IMR-90 (cell line): ENCODE data around the gene APEX1. TPM values are rescaled to one million over a fixed set of nuclear protein-coding genes. Genes with fewer than 3 reads are reported as not detected.

Experiments used
- ATAC-seq: fragments of 200-7000 bp; cut with Tn5 transposase; 2 replicates; pipeline ENCODE4 v1.9.1; 2020; ENCODE audit warnings: low read depth, mild to moderate bottlenecking, moderate library complexity
- BruUV-seq: library from RNA; stranded (reverse); fragments of 400-500 nt; replicated peaks from 2 replicates; lab custom pipeline; 2021; lab: Mats Ljungman, UMichigan
- CTCF ChIA-PET: fragments of 300-600 bp; formaldehyde crosslinking; extraction: SDS; loops from one replicate; lab custom pipeline; 2021; ENCODE audit warnings: antibody characterized with exemption; lab: Yijun Ruan, JAX
- POLR2A ChIA-PET: fragments of 300-600 bp; sonication (Branson Sonifier 250); formaldehyde crosslinking; loops from one replicate; lab custom pipeline; 2022; ENCODE audit warnings: antibody characterized with exemption; ENCODE audit not compliant: unreplicated experiment; lab: Charles Lee
- DNase-seq: peaks from one replicate; pipeline ENCODE4 v3.0.0; 2013
- H2AFZ ChIP-seq: replicated peaks from 2 replicates; pipeline ENCODE3; 2013; ENCODE audit warnings: low read length, mild to moderate bottlenecking; ENCODE audit not compliant: poor library complexity
- H2AK5ac ChIP-seq: 2 replicates; pipeline ENCODE4 v1.6.1; 2013; ENCODE audit warnings: low read depth, low read length, inconsistent platforms
- H2AK9ac ChIP-seq: replicated peaks from 2 replicates; pipeline ENCODE3; 2013; ENCODE audit warnings: mild to moderate bottlenecking, low read depth, low read length, moderate library complexity; ENCODE audit not compliant: poor library complexity
- H2BK120ac ChIP-seq: 2 replicates; pipeline ENCODE4 v1.6.1; 2013; ENCODE audit warnings: low read depth, low read length, inconsistent platforms
- H2BK15ac ChIP-seq: 3 replicates; pipeline ENCODE4 v1.6.1; 2013; ENCODE audit warnings: low read depth, low read length, inconsistent platforms
- H2BK20ac ChIP-seq: 2 replicates; pipeline ENCODE4 v1.6.1; 2013; ENCODE audit warnings: low read depth, mild to moderate bottlenecking, inconsistent platforms, low read length, moderate library complexity
- H2BK5ac ChIP-seq: 2 replicates; pipeline ENCODE4 v1.6.1; 2013; ENCODE audit warnings: mild to moderate bottlenecking, low read depth, low read length, inconsistent platforms; ENCODE audit not compliant: poor library complexity, severe bottlenecking
- H3K14ac ChIP-seq: replicated peaks from 2 replicates; pipeline ENCODE4 v1.6.1; 2013; ENCODE audit warnings: low read depth, low read length, inconsistent platforms
- H3K18ac ChIP-seq: 2 replicates; pipeline ENCODE4 v1.6.1; 2013; ENCODE audit warnings: low read depth, low read length, control low read depth
- H3K23ac ChIP-seq: 2 replicates; pipeline ENCODE4 v1.6.1; 2013; ENCODE audit warnings: low read depth, low read length, inconsistent platforms
- H3K27ac ChIP-seq: 2 replicates; pipeline ENCODE4 v1.5.1; 2013; ENCODE audit warnings: mild to moderate bottlenecking, control low read depth, low read length; ENCODE audit not compliant: insufficient read depth
- H3K27me3 ChIP-seq: 2 replicates; pipeline ENCODE4 v1.6.1; 2013; ENCODE audit warnings: low read length; ENCODE audit not compliant: control insufficient read depth, insufficient read depth
- H3K36me3 ChIP-seq: 2 replicates; pipeline ENCODE4 v1.6.1; 2013; ENCODE audit warnings: low read length, mixed read lengths; ENCODE audit not compliant: control insufficient read depth, insufficient read depth
- H3K4ac ChIP-seq: 2 replicates; pipeline ENCODE4 v1.6.1; 2013; ENCODE audit warnings: low read depth, low read length, inconsistent platforms
- H3K4me1 ChIP-seq: 2 replicates; pipeline ENCODE4 v1.6.1; 2013; ENCODE audit warnings: low read length, mixed read lengths; ENCODE audit not compliant: control insufficient read depth, insufficient read depth
- H3K4me2 ChIP-seq: 2 replicates; pipeline ENCODE4 v1.6.1; 2013; ENCODE audit warnings: low read depth, mild to moderate bottlenecking, control low read depth, low read length, moderate library complexity
- H3K4me3 ChIP-seq: 2 replicates; pipeline ENCODE4 v1.5.1; 2013; ENCODE audit warnings: low read depth, mild to moderate bottlenecking, control low read depth, low read length, moderate library complexity; ENCODE audit not compliant: insufficient read depth
- H3K56ac ChIP-seq: 2 replicates; pipeline ENCODE4 v1.6.1; 2013; ENCODE audit warnings: low read length, inconsistent platforms; ENCODE audit not compliant: insufficient read depth; ENCODE audit errors: extremely low read depth
- H3K79me1 ChIP-seq, 2 experiments: 2 replicates each; pipeline ENCODE4 v1.6.1; 2013; ENCODE audit warnings: low read length in 2 of 2, inconsistent platforms in 1 of 2, low read depth in 1 of 2
- H3K9ac ChIP-seq: 2 replicates; pipeline ENCODE4 v1.6.1; 2013; ENCODE audit warnings: low read depth, low read length, control low read depth
- H3K9me1 ChIP-seq: 2 replicates; pipeline ENCODE4 v1.6.1; 2013; ENCODE audit warnings: low read length, inconsistent platforms; ENCODE audit not compliant: insufficient read depth
- H3K9me3 ChIP-seq: 2 replicates; pipeline ENCODE4 v1.6.1; 2013; ENCODE audit warnings: low read length; ENCODE audit not compliant: control insufficient read depth, insufficient read depth
- H4K20me1 ChIP-seq: 2 replicates; pipeline ENCODE4 v1.6.1; 2013; ENCODE audit warnings: low read length, inconsistent platforms; ENCODE audit not compliant: insufficient read depth
- H4K5ac ChIP-seq: 2 replicates; pipeline ENCODE4 v1.6.1; 2013; ENCODE audit warnings: mild to moderate bottlenecking, low read depth, low read length, control low read depth
- H4K8ac ChIP-seq, 2 experiments: 2 replicates each; pipeline ENCODE4 v1.6.1; 2013; ENCODE audit warnings: low read depth in 2 of 2, low read length in 2 of 2, control low read depth in 1 of 2, inconsistent platforms in 1 of 2
- H4K91ac ChIP-seq: 2 replicates; pipeline ENCODE4 v1.6.1; 2013; ENCODE audit warnings: low read depth, low read length, inconsistent platforms; ENCODE audit not compliant: insufficient read depth
- BHLHE40 ChIP-seq: fragments of 150-350 bp; IDR thresholded peaks from 2 replicates; pipeline ENCODE4 v1.6.1; 2016; ENCODE audit warnings: mild to moderate bottlenecking, low read depth, low read length
- CEBPB ChIP-seq: IDR thresholded peaks from 2 replicates; pipeline ENCODE4 v1.6.1; 2012; ENCODE audit warnings: low read depth, low read length, improper control_type of control experiment
- CHD1 ChIP-seq: IDR thresholded peaks from 2 replicates; pipeline ENCODE4 v1.6.1; 2012; ENCODE audit warnings: low read depth, low read length, improper control_type of control experiment
- ELK1 ChIP-seq: fragments of 150-350 bp; IDR thresholded peaks from 2 replicates; pipeline ENCODE4 v1.6.1; 2016; ENCODE audit warnings: low read depth, mild to moderate bottlenecking, low read length, moderate library complexity, borderline replicate concordance
- FOS ChIP-seq: fragments of 150-350 bp; IDR thresholded peaks from 2 replicates; pipeline ENCODE4 v1.6.1; 2016; ENCODE audit warnings: low read depth, low read length
- MAZ ChIP-seq: IDR thresholded peaks from 2 replicates; pipeline ENCODE4 v1.6.1; 2012; ENCODE audit warnings: low read depth, mild to moderate bottlenecking, low read length, improper control_type of control experiment, moderate library complexity, borderline replicate concordance
- MXI1 ChIP-seq: IDR thresholded peaks from 2 replicates; pipeline ENCODE4 v1.6.1; 2012; ENCODE audit warnings: low read depth, mild to moderate bottlenecking, low read length, moderate library complexity, borderline replicate concordance
- POLR2A ChIP-seq: IDR thresholded peaks from 2 replicates; pipeline ENCODE4 v1.6.1; 2012; ENCODE audit warnings: mild to moderate bottlenecking, low read depth, low read length
- RAD21 ChIP-seq: IDR thresholded peaks from 2 replicates; pipeline ENCODE4 v1.6.1; 2012; ENCODE audit warnings: low read length, improper control_type of control experiment
- RFX5 ChIP-seq: IDR thresholded peaks from 2 replicates; pipeline ENCODE4 v1.8.0; 2012; ENCODE audit warnings: low read depth, mild to moderate bottlenecking, low read length, moderate library complexity
- USF2 ChIP-seq: fragments of 150-350 bp; IDR thresholded peaks from 2 replicates; pipeline ENCODE4 v1.6.1; 2017; ENCODE audit warnings: mild to moderate bottlenecking, antibody characterized with exemption, low read length, low read depth
- WGBS, 2 experiments: methylation state at CpG; one replicate each; pipeline versions ENCODE4 v1.1.5 to v1.1.7; 2013; ENCODE audit warnings: missing lambda C conversion rate in 2 of 2; ENCODE audit not compliant: insufficient read length in 1 of 2; ENCODE audit errors: extremely low coverage in 2 of 2; 5-methylcytosine and 5-hydroxymethylcytosine counted together
- dilution Hi-C: fragments of 300-500 bp; cut with HindIII; formaldehyde crosslinking; loops from one replicate; pipeline ENCODE4 v1.14.3; 2018; ENCODE audit warnings: low sequenced_read_pairs; ENCODE audit not compliant: unreplicated experiment
- in situ Hi-C: fragments of 300-500 bp; cut with MboI; formaldehyde crosslinking; loops from 3 replicates; pipeline ENCODE4 v1.14.3; 2019; ENCODE audit warnings: low sequenced_read_pairs, inconsistent platforms, mixed read lengths
- intact Hi-C: fragments of 100-400 bp; cut with micrococcal nuclease; formaldehyde crosslinking; loops from 2 replicates; pipeline ENCODE4 v1.10.0; 2022
- polyA plus RNA-seq, 3 experiments: library from polyadenylated mRNA; depleted of rRNA; stranded (reverse); fragments of >200 nt; gene quantifications; 2 replicates each; pipeline ENCODE4 v1.2.3, GENCODE V29; 2012; ENCODE audit warnings: low replicate concordance in 1 of 3
- total RNA-seq: library from RNA; depleted of rRNA; stranded (reverse); fragments of >200 nt; gene quantifications from 2 replicates; pipeline ENCODE4 v1.2.3, GENCODE V29; 2012

APEX1 gene
- total and polyA plus RNA-seq, 2 of the 4 experiments (the other 2 are of a cell fraction), result 125 to 241 TPM

GRCh38 chr14:20412411-20412810, 42.6 kb upstream of the APEX1 start (continued):
- no peak for TF ChIP-seq CHD1

- peak within 1 kb of the TSS; percentile 80 for H2AK9ac ChIP-seq
- H4K20me1 ChIP-seq, result no peaks in the 10 kb centered on the region
- DNase-seq, result peak; percentile 79
- peak within 1 kb of the TSS; percentile 89 for H2BK5ac ChIP-seq
- WGBS, 2 experiments, result 0% methylated on average over 8 of the region's 43 CpGs; no CpG with 5 or more reads in 1 of the 2 experiments
- H3K79me1 ChIP-seq, result peaks cover 4 to 27% of the 10 kb centered on the region in 2 experiments; a peak in 3 of 4 replicates
- H3K4ac ChIP-seq, result peak within 1 kb of the TSS; percentile 87
- peaks cover 6% of the 10 kb centered on the region for H3K4me1 ChIP-seq
- no TSS peak for BruUV-seq
- intact Hi-C loops (loop anchor here (1.0 to 2.0 kb wide), 3 partner anchors 43 to 270 kb away; partner anchors contain the start of gene PARP2), dilution Hi-C loops (no loop called here), in situ Hi-C loops (loop anchor here (5.0 to 10.0 kb wide), 2 partner anchors 199 to 272 kb away; partner anchors contain the start of genes ANG and RNASE4)
- peak within 1 kb of the TSS; percentile 99 for H2AFZ ChIP-seq
- no peaks in the 10 kb centered on the region for H3K9me3 ChIP-seq
- 0 out of 2 replicates have a peak, but pooled peaks cover 1% of the 10 kb centered on the region for H3K27me3 ChIP-seq
- H3K23ac ChIP-seq, result peak within 1 kb of the TSS; percentile 90
- H3K36me3 ChIP-seq, result peaks cover 2% of the 10 kb centered on the region
- H2BK20ac ChIP-seq, result no peak within 1 kb of the TSS; the same call in 1 of the 2 replicates
- H2BK15ac ChIP-seq, result peak within 1 kb of the TSS; percentile 42; the same call in 1 of the 3 replicates
- H4K91ac ChIP-seq, result peak within 1 kb of the TSS; percentile 83
- ATAC-seq, result peak; percentile 93
- peak within 1 kb of the TSS; percentile 87 for H4K5ac ChIP-seq
- peak within 1 kb of the TSS; percentile 99 for H3K4me2 ChIP-seq
- H3K9ac ChIP-seq, result peak within 1 kb of the TSS; percentile 86
- H3K18ac ChIP-seq, result peak within 1 kb of the TSS; percentile 50
- peak within 1 kb of the TSS; percentile 79 for H3K4me3 ChIP-seq
- peak within 1 kb of the TSS; percentile 70 for H2BK120ac ChIP-seq
- H3K14ac ChIP-seq, result peak within 1 kb of the TSS; percentile 86
- H3K27ac ChIP-seq, result peak within 1 kb of the TSS; percentile 98
- CTCF ChIA-PET, result interaction anchor here (0.6 kb wide), 2 partner anchors 73 to 218 kb away, joined by 3 to 5 read pairs; no protein-coding TSS in a partner anchor
- peak within 1 kb of the TSS; percentile 81 to 92 for H4K8ac ChIP-seq
- H3K9me1 ChIP-seq, result 0 out of 2 replicates have a peak, but pooled peaks cover 4% of the 10 kb centered on the region
- POLR2A ChIA-PET, result interaction anchor here (0.6 to 0.7 kb wide), 2 partner anchors 22 to 48 kb away, joined by 7 to 18 read pairs; partner anchors contain the start of gene PIP4P1
- H2AK5ac ChIP-seq, result peak within 1 kb of the TSS; percentile 13
- H3K56ac ChIP-seq, result peak within 1 kb of the TSS; percentile 81
- no peak for TF ChIP-seq ELK1
- 0 out of 2 replicates have a peak, but pooled peaks have one; percentile 16 for TF ChIP-seq BHLHE40
- 0 out of 2 replicates have a peak, but pooled peaks have one; percentile 21 for TF ChIP-seq MXI1
- TF ChIP-seq POLR2A, result peak; percentile 80
- no peak for TF ChIP-seq RAD21
- peak; percentile 57; the same call in 1 of the 2 replicates for TF ChIP-seq MAZ
- no peak for TF ChIP-seq RFX5
- TF ChIP-seq FOS, result no peak
- no peak for TF ChIP-seq CEBPB
- TF ChIP-seq CHD1, result no peak
- TF ChIP-seq USF2, result no peak
Measured at GRCh38 chr14:20412876-20413743, 41.9 kb upstream of the APEX1 start, which contains the start of gene TEP1. TEP1 (minus strand) TSS chr14:20413501; CDS start chr14:20408439, 5,062 bp downstream.
